ENCODE measurements around the gene KLHL10. TPM values are rescaled to one million over a fixed set of nuclear protein-coding genes. Genes with fewer than 3 reads are reported as not detected.

KLHL10 gene
- total and polyA plus RNA-seq, 9 of the 15 experiments (the other 6 are each of a cell fraction or from before 2014, with no cell fraction given), result 0.06 to 0.56 (median 0.12) TPM; not detected in 5

- Histone ChIP-seq H3K4me2 (ENCODE audit: insufficient read depth, low read length) (no peak overlapping the region), H3K27me3 (ENCODE audit: control insufficient read depth in 2 of 2, insufficient read depth in 2 of 2, low read length in 2 of 2) (no peaks in the 10 kb centered on the region), H3K4me3 (no peak overlapping the region), H2AFZ (ENCODE audit: low read depth, low read length) (no peak overlapping the region), H3K9ac (ENCODE audit: insufficient read depth in 1 of 2, low read depth in 2 of 2, low read length in 2 of 2) (no peak overlapping the region; a peak in 1 of 4 replicates), H3K27ac (ENCODE audit: extremely low read depth, low read depth, low read length) (peak overlapping the region; percentile 15; the same call in 2 of the 3 replicates), H3K4me1 (replicated peaks in 1 of 2; ENCODE audit: control insufficient read depth in 2 of 2, insufficient read depth in 2 of 2, low read length in 2 of 2) (peaks cover 11 to 14% of the 10 kb centered on the region in 2 experiments; a peak in 4 of 5 replicates), H4K20me1 (replicated peaks; ENCODE audit: control insufficient read depth, insufficient read depth, low read length) (no peaks in the 10 kb centered on the region), H3K79me2 (ENCODE audit: control insufficient read depth, insufficient read depth, low read length) (peaks cover 7% of the 10 kb centered on the region), H3K36me3 (ENCODE audit: control insufficient read depth, insufficient read depth, low read length) (peaks cover 72% of the 10 kb centered on the region; the same call in 2 of the 3 replicates), H3K9me1 (ENCODE audit: control insufficient read depth, insufficient read depth, low read length) (peaks cover 4% of the 10 kb centered on the region), H3K9me3 (replicated peaks; ENCODE audit: control insufficient read depth, insufficient read depth, low read depth, low read length) (no peaks in the 10 kb centered on the region)
- CTCF ChIA-PET (ENCODE audit: low intra/inter-chr PET ratio), result no interaction called here
- FAIRE-seq (no peak), DNase-seq (ENCODE audit: extremely low read depth in 1 of 4, low spot score in 3 of 4) (no peak), ATAC-seq (no peak)
- intact Hi-C loops (cut with micrococcal nuclease), result no loop called here
- no TSS peak for BruUV-seq (replicated peaks)
- WGBS (ENCODE audit: insufficient coverage, low coverage, missing lambda C conversion rate), result 46% methylated on average over 9 of the region's 9 CpGs
- POLR2A ChIA-PET, result interaction anchor here (0.7 to 1.2 kb wide), 5 partner anchors 12 to 105 kb away, joined by 3 to 6 read pairs (median 3); no protein-coding TSS in a partner anchor
- in situ Hi-C loops (cut with MboI), result no loop called here
- 0 out of 2 replicates have a peak, but pooled peaks have one; percentile 20 for TF ChIP-seq MYC (IDR thresholded peaks at IDR 0.05; ENCODE audit: low read depth, low read length)
- no peak for TF ChIP-seq MYC (CRISPR knock-in tag; IDR thresholded peaks at IDR 0.05; ENCODE audit: borderline replicate concordance, low read depth)
- peak; percentile 32; the same call in 1 of the 2 replicates for TF ChIP-seq CXXC5 (CRISPR knock-in tag; IDR thresholded peaks at IDR 0.05)
- TF ChIP-seq ATF7 (IDR thresholded peaks at IDR 0.05), result peak; percentile 74
- TF ChIP-seq MGA (IDR thresholded peaks at IDR 0.05), result peak; percentile 21; the same call in 1 of the 2 replicates
- peak; percentile 59; the same call in 1 of the 2 replicates for TF ChIP-seq JUND (IDR thresholded peaks at IDR 0.05; ENCODE audit: borderline replicate concordance, low read depth, low read length)
- TF ChIP-seq JUND (tag; IDR thresholded peaks at IDR 0.05; ENCODE audit: borderline replicate concordance, low read depth, low read length), result peak; percentile 58; the same call in 1 of the 3 replicates
- TF ChIP-seq CEBPG (CRISPR knock-in tag; IDR thresholded peaks at IDR 0.05), result 0 out of 2 replicates have a peak, but pooled peaks have one; percentile 7
- TF ChIP-seq CEBPG (tag; conservative IDR thresholded peaks at IDR 0.05 in 1 of 2, IDR thresholded peaks at IDR 0.05 in 1 of 2), result no peak
- TF ChIP-seq ZNF707 (CRISPR knock-in tag; conservative IDR thresholded peaks at IDR 0.05), result no peak
These were observed 31.8 kb downstream of the KLHL10 start for GRCh38 chr17:41869426-41869825.

Measured in K562 (cell line).